ENCODE measurements around the gene AP2B1. TPM values are rescaled to one million over a fixed set of nuclear protein-coding genes. Genes with fewer than 3 reads are reported as not detected.

AP2B1 gene
- total RNA-seq, 1 donor from 2014 or later: 216 TPM

DNA sequence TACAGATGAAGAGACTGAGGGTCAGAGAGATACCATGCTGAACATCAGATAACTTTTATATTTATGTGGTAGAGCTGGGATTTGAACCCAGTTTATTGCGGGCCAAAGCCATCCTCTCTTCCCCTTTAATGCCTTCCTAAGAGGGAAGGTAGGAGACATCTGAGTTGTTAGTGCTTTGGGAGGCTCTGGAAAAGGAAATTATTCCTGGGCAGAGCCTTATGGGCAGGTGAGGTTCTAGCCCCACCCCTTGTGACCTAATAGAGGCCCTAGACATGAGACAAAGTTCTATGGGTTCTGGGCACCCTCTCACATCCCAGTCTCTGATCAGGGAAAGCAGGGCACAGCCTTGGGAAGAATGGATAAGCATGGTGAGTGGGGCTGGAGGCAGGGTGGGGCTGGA lies 173.5 kb downstream of the AP2B1 start, which contains the start of gene C17orf50:
Gene C17orf50, plus strand, starts transcription at position 301 of the 400 bp plus-strand sequence. Its CDS starts 55 bp downstream, at position 356.
- no peak for DNase-seq (ENCODE audit: low read depth, low spot score)
- no peak within 1 kb of the TSS for H3K4me3 Mint-ChIP-seq
- H3K4me1 Mint-ChIP-seq: peaks cover 12% of the 10 kb centered on the region
- no peaks in the 10 kb centered on the region for H3K36me3 Mint-ChIP-seq (ENCODE audit: low read depth)
- H3K27me3 Mint-ChIP-seq (ENCODE audit: low read depth): no peaks in the 10 kb centered on the region
- TF ChIP-seq, protein P1, sequence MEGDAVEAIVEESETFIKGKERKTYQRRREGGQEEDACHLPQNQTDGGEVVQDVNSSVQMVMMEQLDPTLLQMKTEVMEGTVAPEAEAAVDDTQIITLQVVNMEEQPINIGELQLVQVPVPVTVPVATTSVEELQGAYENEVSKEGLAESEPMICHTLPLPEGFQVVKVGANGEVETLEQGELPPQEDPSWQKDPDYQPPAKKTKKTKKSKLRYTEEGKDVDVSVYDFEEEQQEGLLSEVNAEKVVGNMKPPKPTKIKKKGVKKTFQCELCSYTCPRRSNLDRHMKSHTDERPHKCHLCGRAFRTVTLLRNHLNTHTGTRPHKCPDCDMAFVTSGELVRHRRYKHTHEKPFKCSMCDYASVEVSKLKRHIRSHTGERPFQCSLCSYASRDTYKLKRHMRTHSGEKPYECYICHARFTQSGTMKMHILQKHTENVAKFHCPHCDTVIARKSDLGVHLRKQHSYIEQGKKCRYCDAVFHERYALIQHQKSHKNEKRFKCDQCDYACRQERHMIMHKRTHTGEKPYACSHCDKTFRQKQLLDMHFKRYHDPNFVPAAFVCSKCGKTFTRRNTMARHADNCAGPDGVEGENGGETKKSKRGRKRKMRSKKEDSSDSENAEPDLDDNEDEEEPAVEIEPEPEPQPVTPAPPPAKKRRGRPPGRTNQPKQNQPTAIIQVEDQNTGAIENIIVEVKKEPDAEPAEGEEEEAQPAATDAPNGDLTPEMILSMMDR (conservative IDR thresholded peaks at IDR 0.05): no peak
- H3K9me3 Mint-ChIP-seq: no peaks in the 10 kb centered on the region
- no peak within 1 kb of the TSS for H3K27ac Mint-ChIP-seq (ENCODE audit: unreplicated experiment)

DNA sequence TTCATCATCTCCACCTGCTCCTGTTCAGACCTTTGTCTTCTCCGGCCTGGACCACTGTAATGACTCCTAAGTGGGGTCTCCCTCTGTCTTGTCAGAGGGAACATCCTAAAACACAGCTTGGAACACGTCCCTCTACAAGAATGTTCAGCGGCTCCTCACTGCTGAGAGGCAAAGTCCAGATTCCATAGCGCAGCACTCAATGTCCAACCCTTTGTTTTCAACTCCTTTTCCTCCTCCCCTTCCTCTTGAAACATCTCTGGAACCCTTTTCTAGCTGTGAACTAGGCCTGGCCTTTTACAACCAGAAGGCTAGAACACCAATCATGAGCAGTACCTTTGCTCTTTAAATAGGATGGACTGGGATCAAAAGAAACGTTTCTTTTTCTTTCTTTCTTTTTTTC lies 174.5 kb downstream of the AP2B1 start:
- H3K4me3 Mint-ChIP-seq: no peak overlapping the region
- no peak overlapping the region for H3K27ac Mint-ChIP-seq (ENCODE audit: unreplicated experiment)
- H3K4me1 Mint-ChIP-seq: peaks cover 21% of the 10 kb centered on the region
- TF ChIP-seq, protein P1 (conservative IDR thresholded peaks at IDR 0.05): no peak
- H3K27me3 Mint-ChIP-seq (ENCODE audit: low read depth): no peaks in the 10 kb centered on the region
- no peaks in the 10 kb centered on the region for H3K9me3 Mint-ChIP-seq
- DNase-seq (ENCODE audit: low read depth, low spot score): no peak
- no peaks in the 10 kb centered on the region for H3K36me3 Mint-ChIP-seq (ENCODE audit: low read depth)

DNA sequence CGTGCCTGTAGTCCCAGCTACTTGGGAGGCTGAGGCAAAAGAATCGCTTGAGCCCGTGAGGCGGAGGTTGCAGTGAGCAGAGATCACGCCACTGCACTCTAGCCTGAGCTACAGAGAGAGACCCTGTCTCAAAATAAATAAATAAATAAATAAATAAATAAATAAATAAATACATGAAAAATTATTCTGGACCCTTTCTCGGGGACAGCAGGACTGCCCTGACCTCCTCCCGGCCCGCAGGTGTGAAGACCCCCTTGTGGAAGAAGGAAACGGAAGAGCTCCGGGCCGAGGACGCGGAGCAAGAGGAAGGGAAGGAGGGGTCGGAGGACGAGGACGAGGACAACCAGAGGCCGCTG lies 176.6 kb downstream of the AP2B1 start:
- Mint-ChIP-seq H3K4me3 (no peak overlapping the region), H3K27ac (ENCODE audit: unreplicated experiment) (peak overlapping the region; percentile 82), H3K27me3 (ENCODE audit: low read depth) (no peaks in the 10 kb centered on the region), H3K4me1 (peaks cover 30% of the 10 kb centered on the region), H3K36me3 (ENCODE audit: low read depth) (no peaks in the 10 kb centered on the region), H3K9me3 (no peaks in the 10 kb centered on the region)
- TF ChIP-seq, protein P1 (conservative IDR thresholded peaks at IDR 0.05): no peak
- DNase-seq (ENCODE audit: low read depth, low spot score): no peak

DNA sequence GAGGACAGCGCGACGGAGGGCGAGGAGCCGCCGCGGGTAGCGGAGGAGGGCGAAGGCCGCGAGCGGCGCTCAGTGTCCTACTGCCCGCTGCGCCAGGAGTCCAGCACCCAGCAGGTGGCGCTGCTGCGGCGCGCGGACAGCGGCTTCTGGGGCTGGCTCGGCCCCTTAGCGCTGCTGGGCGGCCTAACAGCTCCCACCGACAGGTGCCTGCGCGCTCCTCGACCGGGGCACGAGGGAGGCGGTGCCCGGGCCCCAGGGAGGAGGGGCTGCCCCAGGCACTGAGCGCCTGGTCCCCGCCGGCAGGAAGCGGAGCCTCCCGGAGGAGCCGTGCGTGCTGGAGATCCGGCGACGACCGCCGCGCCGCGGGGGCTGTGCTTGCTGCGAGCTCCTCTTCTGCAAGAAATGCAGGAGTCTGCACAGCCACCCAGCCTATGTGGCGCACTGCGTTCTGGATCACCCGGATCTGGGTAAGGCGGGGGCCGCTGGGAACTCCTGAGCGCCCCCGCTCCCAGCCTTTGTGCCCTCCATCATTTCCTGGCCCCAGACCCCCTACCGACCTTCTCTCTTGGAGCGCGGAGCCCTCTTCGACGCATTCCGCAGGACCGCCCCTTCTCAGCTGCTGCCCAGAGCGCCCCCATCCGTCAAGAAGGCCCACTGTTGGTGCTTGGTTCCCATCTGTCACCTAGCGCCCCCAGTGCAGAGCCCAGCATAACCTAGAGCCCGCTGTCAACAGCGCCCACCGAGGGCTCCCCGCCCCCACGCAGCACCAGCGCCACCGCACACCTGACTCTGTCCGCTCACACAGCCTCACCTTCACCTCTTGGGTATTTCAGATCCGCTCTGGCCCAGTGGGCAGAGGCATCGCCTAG lies 177.2 kb downstream of the AP2B1 start:
- peak; percentile 95 for DNase-seq (ENCODE audit: low read depth, low spot score)
- TF ChIP-seq, protein P1 (conservative IDR thresholded peaks at IDR 0.05): peak; percentile 90
- Mint-ChIP-seq H3K27ac (ENCODE audit: unreplicated experiment) (no peak overlapping the region), H3K4me1 (peaks cover 30% of the 10 kb centered on the region), H3K4me3 (peak overlapping the region; percentile 89), H3K9me3 (no peaks in the 10 kb centered on the region), H3K36me3 (ENCODE audit: low read depth) (no peaks in the 10 kb centered on the region), H3K27me3 (ENCODE audit: low read depth) (no peaks in the 10 kb centered on the region)

DNA sequence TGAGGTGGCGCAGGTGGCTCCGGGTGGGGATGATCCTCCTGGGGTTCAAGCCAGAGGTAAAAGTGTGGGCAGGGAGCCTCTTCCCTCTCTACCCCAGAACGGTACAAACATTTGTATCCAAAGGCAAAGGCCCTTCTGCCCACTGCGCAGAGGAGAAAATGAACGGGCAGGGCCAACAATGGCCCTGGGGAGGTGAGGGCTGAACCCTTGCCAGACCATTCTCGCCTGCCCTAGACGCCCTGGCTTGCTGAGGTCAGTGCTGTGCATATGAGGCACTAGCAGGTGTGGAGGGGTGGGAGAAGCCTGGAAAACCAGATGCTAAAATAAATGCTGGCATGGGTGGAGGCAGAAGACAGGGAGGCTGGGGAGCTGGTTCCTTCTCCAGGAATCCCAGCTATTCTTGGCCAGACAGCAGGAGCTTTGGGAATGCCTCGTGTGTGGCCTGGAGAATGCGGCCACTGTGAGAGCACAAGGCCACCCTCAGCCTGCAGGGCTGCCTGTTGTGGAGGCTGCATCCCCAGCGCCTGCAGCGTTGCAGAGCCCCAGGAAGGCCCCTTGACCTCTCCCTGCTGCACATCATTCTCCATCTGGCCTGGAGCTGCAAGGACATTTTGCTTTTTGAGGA lies 178.1 kb downstream of the AP2B1 start:
- no peaks in the 10 kb centered on the region for H3K9me3 Mint-ChIP-seq
- peaks cover 30% of the 10 kb centered on the region for H3K4me1 Mint-ChIP-seq
- H3K4me3 Mint-ChIP-seq: peak overlapping the region; percentile 89
- TF ChIP-seq, protein P1 (conservative IDR thresholded peaks at IDR 0.05): no peak
- no peak for DNase-seq (ENCODE audit: low read depth, low spot score)
- peak overlapping the region; percentile 43 for H3K27ac Mint-ChIP-seq (ENCODE audit: unreplicated experiment)
- no peaks in the 10 kb centered on the region for H3K27me3 Mint-ChIP-seq (ENCODE audit: low read depth)
- H3K36me3 Mint-ChIP-seq (ENCODE audit: low read depth): no peaks in the 10 kb centered on the region
